SK-N-SH treated with all-trans-retinoic acid at 6 μM for 48 hours (cell line): Measurements from ENCODE around the gene FBXO45.

ENCODE experiments used
- ATAC-seq: fragments of 200-7000 bp; cut with Tn5 transposase; 3 replicates; pipeline ENCODE4 v1.9.1; 2020; ENCODE audit warnings: mild to moderate bottlenecking, moderate library complexity
- ARNTL ChIP-seq: fragments of 450-650 bp; formaldehyde crosslinking; IDR thresholded peaks from 2 replicates; pipeline ENCODE4 v1.5.0; 2020; ENCODE audit warnings: low read depth, mild to moderate bottlenecking, moderate library complexity, borderline replicate concordance
- BACH2 ChIP-seq: fragments of 250-450 bp; sonication (Bioruptor Pico); IDR thresholded peaks from 2 replicates; pipeline ENCODE4 v1.9.0; 2021; ENCODE audit warnings: mild to moderate bottlenecking, borderline replicate concordance
- CSDC2 ChIP-seq: fragments of 250-450 bp; sonication (Bioruptor Pico); IDR thresholded peaks from 2 replicates; pipeline ENCODE4 v1.5.0; 2020; ENCODE audit warnings: mild to moderate bottlenecking, moderate library complexity
- CSRNP3 ChIP-seq: fragments of 250-450 bp; sonication (Bioruptor Pico); IDR thresholded peaks from 2 replicates; pipeline ENCODE4 v1.5.1; 2021; ENCODE audit warnings: mild to moderate bottlenecking, moderate library complexity
- ESRRG ChIP-seq: fragments of 250-450 bp; sonication (Bioruptor Pico); IDR thresholded peaks from 2 replicates; pipeline ENCODE4 v1.6.1; 2021; ENCODE audit warnings: mild to moderate bottlenecking
- GLIS3 ChIP-seq: fragments of 250-450 bp; sonication (Bioruptor Pico); IDR thresholded peaks from 2 replicates; pipeline ENCODE4 v1.5.0; 2020; ENCODE audit warnings: mild to moderate bottlenecking, moderate library complexity
- ISL1 ChIP-seq: fragments of 250-450 bp; sonication (Bioruptor Pico); IDR thresholded peaks from 2 replicates; pipeline ENCODE4 v2.1.2; 2022; ENCODE audit warnings: mild to moderate bottlenecking, moderate library complexity
- OSR1 ChIP-seq: fragments of 250-450 bp; sonication (Bioruptor Pico); IDR thresholded peaks from 2 replicates; pipeline ENCODE4 v1.8.0; 2022; ENCODE audit warnings: moderate library complexity, mild to moderate bottlenecking, inconsistent platforms
- PATZ1 ChIP-seq: fragments of 250-450 bp; sonication (Bioruptor Pico); IDR thresholded peaks from 2 replicates; pipeline ENCODE4 v1.8.0; 2020; ENCODE audit warnings: mild to moderate bottlenecking, moderate library complexity, borderline replicate concordance
- TCF4 ChIP-seq: fragments of 250-450 bp; sonication (Bioruptor Pico); IDR thresholded peaks from 2 replicates; pipeline ENCODE4 v1.8.0; 2021; ENCODE audit warnings: mild to moderate bottlenecking, moderate library complexity, borderline replicate concordance
- TOX ChIP-seq: fragments of 250-450 bp; sonication (Bioruptor Pico); IDR thresholded peaks from 2 replicates; pipeline ENCODE4 v1.8.0; 2021; ENCODE audit warnings: mild to moderate bottlenecking, moderate library complexity, borderline replicate concordance
- TSHZ2 ChIP-seq: fragments of 250-450 bp; sonication (Bioruptor Pico); IDR thresholded peaks from 2 replicates; pipeline ENCODE4 v1.5.0; 2020; ENCODE audit warnings: mild to moderate bottlenecking, moderate library complexity
- ZC3H10 ChIP-seq: fragments of 250-450 bp; sonication (Bioruptor Pico); IDR thresholded peaks from 2 replicates; pipeline ENCODE4 v1.5.1; 2021; ENCODE audit warnings: mild to moderate bottlenecking, moderate library complexity
- ZFP30 ChIP-seq: fragments of 450-650 bp; formaldehyde crosslinking; IDR thresholded peaks from 2 replicates; pipeline ENCODE4 v1.5.0; 2022; ENCODE audit warnings: mild to moderate bottlenecking, moderate library complexity
- ZNF565 ChIP-seq: fragments of 450-650 bp; formaldehyde crosslinking; conservative IDR thresholded peaks from 2 replicates; pipeline ENCODE4 v1.5.0; 2020; ENCODE audit warnings: low read depth, mild to moderate bottlenecking, moderate library complexity
- ZNF70 ChIP-seq: fragments of 450-650 bp; formaldehyde crosslinking; IDR thresholded peaks from 2 replicates; pipeline ENCODE4 v1.5.0; 2020; ENCODE audit warnings: mild to moderate bottlenecking, moderate library complexity

FBXO45 gene

GRCh38 chr3:196537319-196537984 is 31.0 kb upstream of the FBXO45 start:
- no peak for ATAC-seq
- no peak for TF ChIP-seq GLIS3 (CRISPR knock-in tag)
- no peak for TF ChIP-seq CSRNP3 (CRISPR knock-in tag)
- TF ChIP-seq ZNF565 (CRISPR knock-in tag) = no peak
- no peak for TF ChIP-seq OSR1
- TF ChIP-seq TCF4 (CRISPR knock-in tag) = no peak
- TF ChIP-seq ZC3H10 (CRISPR knock-in tag) = no peak

GRCh38 chr3:196541684-196542445 is 26.6 kb upstream of the FBXO45 start:
- no peak for TF ChIP-seq ARNTL (CRISPR knock-in tag)
- no peak for TF ChIP-seq ZNF565 (CRISPR knock-in tag)
- TF ChIP-seq ESRRG (CRISPR knock-in tag) = no peak
- TF ChIP-seq ZC3H10 (CRISPR knock-in tag) = no peak
- TF ChIP-seq OSR1 = no peak
- TF ChIP-seq ZFP30 (CRISPR knock-in tag) = no peak
- no peak for TF ChIP-seq TCF4 (CRISPR knock-in tag)
- TF ChIP-seq BACH2 (CRISPR knock-in tag) = no peak
- no peak for TF ChIP-seq GLIS3 (CRISPR knock-in tag)
- no peak for TF ChIP-seq TSHZ2 (CRISPR knock-in tag)
- no peak for TF ChIP-seq CSRNP3 (CRISPR knock-in tag)
- TF ChIP-seq TOX = no peak
- TF ChIP-seq, all 23 proteins: peak for 0
- ATAC-seq = no peak

GRCh38 chr3:196544491-196544992 is 23.9 kb upstream of the FBXO45 start:
- no peak for ATAC-seq
- TF ChIP-seq BACH2 (CRISPR knock-in tag) = no peak
- TF ChIP-seq ARNTL (CRISPR knock-in tag) = no peak
- TF ChIP-seq ISL1 (CRISPR knock-in tag) = no peak
- no peak for TF ChIP-seq ZNF565 (CRISPR knock-in tag)
- TF ChIP-seq CSDC2 = no peak
- TF ChIP-seq ZFP30 (CRISPR knock-in tag) = no peak

- no peak for TF ChIP-seq ISL1 (CRISPR knock-in tag)
- TF ChIP-seq BACH2 (CRISPR knock-in tag) = no peak
- no peak for TF ChIP-seq ESRRG (CRISPR knock-in tag)
- no peak for TF ChIP-seq CSRNP3 (CRISPR knock-in tag)
- no peak for TF ChIP-seq ZNF70 (CRISPR knock-in tag)
- TF ChIP-seq ARNTL (CRISPR knock-in tag) = no peak
- TF ChIP-seq PATZ1 (CRISPR knock-in tag) = no peak
- TF ChIP-seq ZFP30 (CRISPR knock-in tag) = no peak
- TF ChIP-seq OSR1 = no peak
- no peak for TF ChIP-seq ZNF565 (CRISPR knock-in tag)
- no peak for ATAC-seq
Observed at GRCh38 chr3:196546537-196546936, 21.9 kb upstream of the FBXO45 start.
